Nephron (organoid): ENCODE measurements around the gene CSNK1E.
A peak's percentile ranks its signal among the peaks of the same experiment; 100 is the strongest.
"Not testable (repeated sequence)": the region's sequence is repeated elsewhere in the genome, so short reads cannot be mapped to it uniquely, and the experiment has no call there.

Experiments
- H3K27ac Mint-ChIP-seq, 3 experiments: 2 replicates each; pipeline ENCODE4 v1.8.0; 2020; ENCODE audit warnings: mixed read lengths in 3 of 3, mild to moderate bottlenecking in 2 of 3, moderate library complexity in 1 of 3
- H3K27me3 Mint-ChIP-seq: 2 replicates; pipeline ENCODE4 v1.8.0; 2021; ENCODE audit warnings: low read depth, mild to moderate bottlenecking, moderate library complexity, mixed read lengths
- H3K36me3 Mint-ChIP-seq: 2 replicates; pipeline ENCODE4 v1.8.0; 2020; ENCODE audit warnings: low read depth, mixed read lengths
- H3K4me1 Mint-ChIP-seq: 2 replicates; pipeline ENCODE4 v1.8.0; 2020; ENCODE audit warnings: mixed read lengths
- H3K4me3 Mint-ChIP-seq, 3 experiments: 2 replicates each; pipeline ENCODE4 v1.8.0; 2020; ENCODE audit warnings: mild to moderate bottlenecking in 3 of 3, mixed read lengths in 3 of 3, moderate library complexity in 2 of 3
- H3K9me3 Mint-ChIP-seq: 2 replicates; pipeline ENCODE4 v1.8.0; 2020; ENCODE audit warnings: mixed read lengths
- CTCF ChIP-seq, 3 experiments: fragments of 200-600 bp; sonication (generic); IDR thresholded peaks; one replicate each; pipeline ENCODE4 v1.5.0; 2021; ENCODE audit warnings: antibody characterized with exemption in 3 of 3; ENCODE audit not compliant: unreplicated experiment in 3 of 3

Gene CSNK1E

GRCh38 chr22:38347181-38347943 is 30.1 kb upstream of the CSNK1E start:
- Mint-ChIP-seq H3K9me3 (no peaks in the 10 kb centered on the region), H3K36me3 (no peaks in the 10 kb centered on the region), H3K27me3 (no peaks in the 10 kb centered on the region), H3K4me1 (peaks cover 10% of the 10 kb centered on the region), H3K4me3 (no peak overlapping the region), H3K27ac (no peak overlapping the region)
- TF ChIP-seq CTCF (IDR thresholded peaks at IDR 0.05; ENCODE audit: unreplicated experiment in 3 of 3): no peak

GRCh38 chr22:38346506-38346905 is 29.3 kb upstream of the CSNK1E start:
- H3K27me3 Mint-ChIP-seq: no peaks in the 10 kb centered on the region
- no peak overlapping the region for H3K27ac Mint-ChIP-seq
- no peak for TF ChIP-seq CTCF (IDR thresholded peaks at IDR 0.05; ENCODE audit: unreplicated experiment in 3 of 3)
- no peaks in the 10 kb centered on the region for H3K36me3 Mint-ChIP-seq
- no peak overlapping the region for H3K4me3 Mint-ChIP-seq
- peaks cover 10% of the 10 kb centered on the region for H3K4me1 Mint-ChIP-seq
- no peaks in the 10 kb centered on the region for H3K9me3 Mint-ChIP-seq

GRCh38 chr22:38345782-38346181 is 28.5 kb upstream of the CSNK1E start:
- no peak overlapping the region for H3K27ac Mint-ChIP-seq
- TF ChIP-seq CTCF (IDR thresholded peaks at IDR 0.05; ENCODE audit: unreplicated experiment in 3 of 3): no peak
- no peak overlapping the region for H3K4me3 Mint-ChIP-seq
- no peaks in the 10 kb centered on the region for H3K36me3 Mint-ChIP-seq
- H3K4me1 Mint-ChIP-seq: peaks cover 10% of the 10 kb centered on the region
- H3K27me3 Mint-ChIP-seq: no peaks in the 10 kb centered on the region
- H3K9me3 Mint-ChIP-seq: no peaks in the 10 kb centered on the region

- H3K27ac Mint-ChIP-seq: not testable (repeated sequence)
- peaks cover 13% of the 10 kb centered on the region for H3K27me3 Mint-ChIP-seq
Measured at GRCh38 chr22:38339893-38340292, 22.7 kb upstream of the CSNK1E start.

GRCh38 chr22:38338772-38339379 is 21.6 kb upstream of the CSNK1E start:
- Mint-ChIP-seq H3K9me3 (no peaks in the 10 kb centered on the region), H3K36me3 (no peaks in the 10 kb centered on the region)

More at GRCh38 chr22:38339893-38340292, 22.7 kb upstream of the CSNK1E start:
- not testable (repeated sequence) for H3K9me3 Mint-ChIP-seq, H3K4me1 Mint-ChIP-seq, H3K36me3 Mint-ChIP-seq, H3K4me3 Mint-ChIP-seq

GRCh38 chr22:38336699-38337098 is 19.5 kb upstream of the CSNK1E start:
- no peaks in the 10 kb centered on the region for H3K9me3 Mint-ChIP-seq
- no peak overlapping the region for H3K27ac Mint-ChIP-seq
- H3K4me3 Mint-ChIP-seq: peak overlapping the region; percentile 72 to 80 (median 75)
- no peak for TF ChIP-seq CTCF (IDR thresholded peaks at IDR 0.05; ENCODE audit: unreplicated experiment in 3 of 3)
- no peaks in the 10 kb centered on the region for H3K36me3 Mint-ChIP-seq
- H3K4me1 Mint-ChIP-seq: no peaks in the 10 kb centered on the region
- H3K27me3 Mint-ChIP-seq: peaks cover 13% of the 10 kb centered on the region

More at GRCh38 chr22:38338772-38339379, 21.6 kb upstream of the CSNK1E start:
- H3K4me1 Mint-ChIP-seq: no peaks in the 10 kb centered on the region
- no peak overlapping the region for H3K27ac Mint-ChIP-seq
- TF ChIP-seq CTCF (IDR thresholded peaks at IDR 0.05; ENCODE audit: unreplicated experiment in 3 of 3): no peak
- H3K27me3 Mint-ChIP-seq: peaks cover 13% of the 10 kb centered on the region
- no peak overlapping the region for H3K4me3 Mint-ChIP-seq
